ENCODE data around the gene PALLD.
A peak's percentile ranks its signal among the peaks of the same experiment; 100 is the strongest.

The PALLD gene

DNA sequence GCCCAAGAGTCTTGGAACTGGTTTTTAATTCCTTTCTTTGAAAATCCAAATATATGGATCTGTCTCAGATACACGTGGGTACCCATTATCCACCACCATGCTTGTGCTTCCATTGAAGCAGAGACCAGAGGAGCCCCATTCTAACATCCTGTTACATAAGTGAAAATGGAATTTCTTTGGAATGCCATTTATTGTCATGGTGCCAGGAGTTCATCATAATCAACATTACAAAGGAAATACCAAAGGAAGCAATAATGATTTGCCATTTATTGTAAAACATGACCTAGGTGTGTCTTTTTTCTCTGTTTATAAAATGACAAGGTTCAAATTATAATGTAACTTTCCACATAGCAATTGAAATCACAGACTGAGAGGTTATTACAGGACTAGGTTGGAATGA, 61.7 kb downstream of the PALLD start:
- DNase-seq (ENCODE audit: low read depth in 2 of 2): no peak

DNA sequence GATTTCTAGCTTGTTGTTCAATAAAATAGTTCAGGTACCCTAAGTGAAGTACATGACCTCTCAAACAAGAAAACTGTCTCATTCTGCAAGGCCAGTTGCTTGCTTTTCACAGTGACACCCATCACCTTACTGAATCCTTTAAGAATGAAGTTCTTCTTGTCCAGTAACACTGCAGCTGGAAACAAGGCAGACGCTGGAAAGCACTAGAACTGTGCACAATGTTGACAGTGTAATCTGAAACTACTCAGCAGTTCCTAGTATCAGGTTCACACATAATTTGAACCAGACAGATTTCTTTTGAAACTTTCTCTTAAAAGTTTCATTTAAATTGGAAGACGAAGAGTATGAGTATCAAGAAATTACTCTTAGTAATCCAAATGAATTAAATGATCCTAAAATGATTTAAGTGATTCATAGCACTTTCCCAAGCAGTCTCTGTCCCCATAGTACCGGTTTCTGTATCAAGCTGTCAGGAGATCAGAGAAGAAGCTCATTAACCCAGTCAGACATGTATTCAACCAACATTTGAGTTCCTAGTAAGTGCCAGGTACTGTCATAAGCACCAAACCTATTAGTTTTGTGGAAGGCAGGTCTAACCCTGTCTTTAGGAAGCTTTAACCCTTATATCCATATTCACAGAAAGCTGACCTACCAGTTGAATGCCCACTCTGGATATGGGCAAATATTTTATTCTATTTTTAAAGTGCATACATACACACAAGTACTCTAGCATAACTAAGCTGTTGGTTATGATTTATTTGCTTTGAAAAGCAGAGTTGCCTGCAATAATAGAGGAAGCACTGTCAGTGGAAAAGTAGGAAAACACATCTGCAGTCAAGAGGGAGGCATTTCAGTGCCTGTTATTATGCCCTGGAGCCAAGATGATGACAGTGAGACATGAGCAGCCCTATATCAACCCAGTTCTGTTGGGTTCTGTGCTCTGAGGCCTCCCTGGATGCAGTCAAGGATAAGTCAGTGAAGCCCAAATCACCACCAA, 63.6 kb downstream of the PALLD start:
- no peak for DNase-seq (ENCODE audit: low read depth in 2 of 2)

- no peak for DNase-seq (ENCODE audit: low read depth in 2 of 2)
Measured at GRCh38 chr4:168562041-168562571, 65.3 kb downstream of the PALLD start.

DNA sequence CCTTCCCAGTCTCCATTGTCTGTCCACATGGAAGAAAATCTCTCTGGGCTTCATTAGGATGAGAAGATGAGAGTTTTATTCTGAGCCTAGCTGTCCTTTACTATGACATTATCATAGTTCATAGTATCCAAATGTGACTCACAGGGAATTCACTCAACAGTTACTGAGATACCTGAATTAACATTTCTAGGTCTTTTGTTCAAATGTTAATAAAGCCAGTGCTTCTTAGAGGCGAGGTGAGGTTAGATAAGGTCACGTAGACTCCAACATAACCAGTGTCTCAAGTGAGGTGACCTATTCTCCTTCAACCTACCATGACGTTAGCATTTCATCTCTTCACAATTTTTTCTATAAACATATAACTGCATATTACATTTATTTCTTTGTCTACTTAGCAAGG, 67.2 kb downstream of the PALLD start:
- no peak for DNase-seq (ENCODE audit: low read depth in 2 of 2)

DNA sequence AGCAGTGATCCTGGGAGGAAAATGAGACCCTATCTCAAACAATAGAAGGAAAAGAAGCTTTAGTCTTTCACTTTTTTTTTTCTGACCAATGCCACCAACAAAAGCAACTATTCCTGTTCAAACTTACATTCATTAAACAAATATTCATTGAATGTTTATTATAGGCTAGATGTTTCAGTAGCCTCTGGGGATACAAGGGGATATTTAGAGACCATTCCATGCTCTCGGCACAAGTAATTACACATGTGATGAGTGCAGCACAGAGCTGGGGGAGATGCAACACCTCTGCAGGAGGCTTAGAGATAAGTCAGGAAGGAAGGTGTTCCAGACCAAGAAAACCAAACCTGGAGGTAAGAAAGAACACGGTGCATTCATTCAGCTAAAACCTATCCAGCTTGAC, 68.3 kb downstream of the PALLD start:
- no peak for DNase-seq (ENCODE audit: low read depth in 2 of 2)

GRCh38 chr4:168566726-168567125, 69.9 kb downstream of the PALLD start:
- DNase-seq (ENCODE audit: low read depth in 2 of 2): no peak

DNA sequence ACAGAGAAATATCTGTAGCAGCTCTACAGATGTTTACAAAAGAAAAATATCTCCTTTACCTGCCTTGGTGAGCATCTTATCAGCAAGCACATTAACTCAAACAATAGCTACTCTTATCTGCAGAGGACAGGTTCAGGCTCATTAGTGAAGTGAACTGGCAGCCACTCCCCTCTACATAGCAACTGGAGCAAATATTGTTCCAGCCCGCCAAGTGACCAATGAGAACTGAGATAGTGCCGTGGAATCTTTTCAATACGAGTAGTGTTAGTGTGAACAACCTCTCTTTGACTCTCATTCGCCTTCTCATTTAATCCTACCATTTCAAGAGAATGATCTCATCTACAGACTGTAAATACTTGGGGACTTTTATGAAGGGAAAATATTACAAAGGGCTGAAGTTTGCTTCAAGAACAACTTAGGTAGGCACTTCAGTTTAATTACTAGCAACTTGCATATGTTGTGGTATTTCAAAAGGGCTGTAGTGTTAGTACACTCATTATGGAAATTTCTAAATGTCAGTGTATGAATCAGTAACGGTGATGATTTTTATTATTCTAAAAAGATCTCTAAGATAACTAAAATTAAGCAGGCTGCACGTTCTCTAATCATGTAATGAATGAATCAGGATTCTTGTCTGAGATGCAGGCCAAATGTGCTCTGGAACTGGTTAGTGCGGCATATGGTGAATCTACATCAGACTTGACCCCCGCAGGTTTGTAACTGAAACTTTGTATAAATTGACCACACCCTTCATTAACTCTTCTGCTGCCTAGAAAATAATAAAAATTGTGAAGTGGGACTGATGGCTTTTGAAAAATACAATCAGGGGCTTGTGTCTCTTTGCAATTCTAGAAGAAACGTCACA, 72.4 kb downstream of the PALLD start:
- DNase-seq (ENCODE audit: low read depth in 2 of 2): no peak

DNA sequence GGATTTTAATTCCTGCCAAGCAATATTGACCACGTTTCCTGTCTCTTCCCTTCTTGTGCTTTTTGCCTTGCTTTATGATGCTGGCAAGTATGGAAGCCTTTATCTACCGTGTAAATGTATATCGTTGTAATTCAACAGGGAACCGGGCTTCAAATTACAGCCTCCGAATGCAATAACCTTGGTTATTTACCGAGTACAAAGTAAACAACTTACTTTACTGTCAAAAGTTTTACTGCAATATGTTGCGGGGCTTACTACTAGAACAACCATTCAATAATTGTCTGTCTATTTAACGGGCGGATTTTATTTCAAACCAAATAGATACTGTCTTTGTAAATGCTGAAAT, 73.1 kb downstream of the PALLD start:
- DNase-seq (ENCODE audit: low read depth in 2 of 2): no peak

DNA sequence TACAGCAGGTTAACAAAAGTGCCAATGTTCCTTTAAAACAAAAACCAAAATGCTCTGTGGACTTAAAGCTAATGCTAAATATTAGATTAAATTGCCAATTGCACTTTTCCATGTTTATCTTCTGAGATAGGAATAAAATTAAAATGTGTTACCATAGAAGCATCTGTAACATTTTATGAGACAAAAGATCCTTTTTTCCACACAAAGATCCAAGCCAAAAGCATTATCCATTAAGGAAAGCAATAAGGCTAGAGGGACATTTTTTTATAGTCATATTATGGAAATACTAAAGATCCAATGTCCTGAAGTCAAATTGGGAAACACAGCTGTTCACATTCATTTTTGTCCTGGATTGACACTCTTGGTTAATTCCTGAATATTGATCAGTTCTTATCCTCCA, 73.6 kb downstream of the PALLD start:
- DNase-seq (ENCODE audit: low read depth in 2 of 2): no peak

- DNase-seq (ENCODE audit: low read depth in 2 of 2): no peak
Measured at GRCh38 chr4:168572002-168572401, 75.2 kb downstream of the PALLD start.

DNA sequence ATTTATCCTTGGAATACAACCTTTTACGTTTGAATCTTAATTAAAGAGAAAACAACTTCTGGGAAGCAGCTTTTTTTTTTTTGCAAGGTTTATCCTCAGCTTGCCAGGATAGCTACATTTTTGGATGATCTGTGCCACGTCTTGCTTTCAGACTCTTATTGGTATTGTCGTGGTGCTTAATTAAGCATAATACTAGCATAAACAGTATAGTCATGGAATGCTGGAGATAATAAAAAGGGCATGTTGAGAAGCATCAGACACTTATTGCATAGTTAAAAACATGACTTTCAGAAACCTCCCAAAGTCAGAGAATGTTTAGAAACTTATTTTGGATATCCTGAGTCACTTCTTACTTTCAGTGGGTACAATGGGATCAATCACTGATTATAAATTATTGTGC, 77.0 kb downstream of the PALLD start:
- DNase-seq (ENCODE audit: low read depth in 2 of 2): no peak

DNA sequence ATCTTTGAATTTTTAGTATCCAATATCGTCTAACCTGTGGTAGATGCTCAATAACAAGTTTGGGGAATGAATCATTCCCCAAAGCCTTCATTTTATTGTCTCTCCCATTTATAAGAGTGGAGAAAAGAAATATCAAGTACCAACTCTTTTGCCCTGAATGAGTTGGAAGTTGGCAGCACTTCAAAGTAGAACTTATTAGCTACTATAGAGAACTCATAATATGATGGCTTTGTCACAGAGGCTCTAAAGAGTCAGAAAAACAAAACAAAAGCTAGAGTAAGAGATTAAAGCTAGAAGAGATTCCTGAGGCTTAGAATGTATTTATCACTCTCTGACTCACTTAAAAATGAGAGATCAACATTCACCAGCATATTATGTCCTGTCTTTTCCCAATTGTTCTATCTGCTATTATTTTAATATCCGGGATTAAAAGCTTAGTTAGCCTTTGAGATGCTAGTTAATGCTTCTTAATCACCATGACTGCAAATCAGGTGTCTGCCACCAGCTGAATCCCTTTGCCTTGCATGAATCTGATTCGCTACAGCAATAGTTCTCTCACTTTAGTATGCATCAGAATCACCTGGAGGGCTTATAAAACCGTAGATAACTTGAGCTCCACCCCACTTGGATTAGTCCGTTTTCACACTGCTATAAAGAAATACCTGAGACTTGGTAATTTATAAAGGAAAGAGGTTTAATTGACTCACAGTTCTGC, 77.9 kb downstream of the PALLD start:
- no peak for DNase-seq (ENCODE audit: low read depth in 2 of 2)

DNA sequence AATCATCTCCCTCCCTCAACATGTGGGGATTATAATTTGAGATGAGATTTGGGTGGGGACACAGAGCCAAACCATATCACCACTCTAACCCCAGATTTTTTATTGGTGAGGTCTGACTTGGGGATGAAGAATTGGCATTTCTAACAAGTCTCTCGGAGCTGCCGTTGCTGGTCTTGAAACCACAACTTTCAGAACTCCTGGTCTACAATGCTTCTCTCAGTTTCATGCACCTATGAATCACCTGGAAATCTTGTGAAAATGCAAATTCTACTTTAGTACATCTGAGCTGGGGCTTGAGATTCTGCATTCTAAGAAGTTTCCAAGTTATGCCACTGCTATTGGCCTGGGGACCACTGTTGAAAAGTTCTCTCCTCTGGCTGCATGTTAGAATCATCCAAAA, 78.6 kb downstream of the PALLD start:
- no peak for DNase-seq (ENCODE audit: low read depth in 2 of 2)

GRCh38 chr4:168577624-168578023, 80.8 kb downstream of the PALLD start:
- DNase-seq (ENCODE audit: low read depth in 2 of 2): no peak

DNA sequence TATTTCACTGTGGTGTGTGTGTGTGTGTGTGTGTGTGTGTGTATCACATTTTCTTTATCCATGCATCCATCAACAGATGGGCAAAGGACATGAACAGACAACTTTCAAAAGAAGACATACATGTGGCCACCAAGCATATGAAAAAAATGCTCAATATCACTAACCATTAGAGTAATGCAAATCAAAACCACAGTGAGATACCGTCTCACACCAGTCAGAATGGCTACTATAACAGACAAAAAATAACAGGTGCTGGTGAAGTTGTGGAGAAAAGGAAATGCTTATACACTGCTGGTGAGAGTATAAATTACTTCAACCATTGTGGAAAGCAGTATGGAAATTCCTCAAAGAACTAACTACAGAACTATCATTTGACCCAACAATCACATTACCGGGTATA, 83.4 kb downstream of the PALLD start:
- no peak for DNase-seq (ENCODE audit: low read depth in 2 of 2)

- no peak for DNase-seq (ENCODE audit: low read depth in 2 of 2)
Measured at GRCh38 chr4:168584321-168584771, 87.5 kb downstream of the PALLD start.

GRCh38 chr4:168585168-168586091, 88.6 kb downstream of the PALLD start:
- peak in 1 of 2 experiments; percentile 15 for DNase-seq (ENCODE audit: low read depth in 2 of 2)

GRCh38 chr4:168586926-168587325, 90.1 kb downstream of the PALLD start:
- no peak for DNase-seq (ENCODE audit: low read depth in 2 of 2)

DNA sequence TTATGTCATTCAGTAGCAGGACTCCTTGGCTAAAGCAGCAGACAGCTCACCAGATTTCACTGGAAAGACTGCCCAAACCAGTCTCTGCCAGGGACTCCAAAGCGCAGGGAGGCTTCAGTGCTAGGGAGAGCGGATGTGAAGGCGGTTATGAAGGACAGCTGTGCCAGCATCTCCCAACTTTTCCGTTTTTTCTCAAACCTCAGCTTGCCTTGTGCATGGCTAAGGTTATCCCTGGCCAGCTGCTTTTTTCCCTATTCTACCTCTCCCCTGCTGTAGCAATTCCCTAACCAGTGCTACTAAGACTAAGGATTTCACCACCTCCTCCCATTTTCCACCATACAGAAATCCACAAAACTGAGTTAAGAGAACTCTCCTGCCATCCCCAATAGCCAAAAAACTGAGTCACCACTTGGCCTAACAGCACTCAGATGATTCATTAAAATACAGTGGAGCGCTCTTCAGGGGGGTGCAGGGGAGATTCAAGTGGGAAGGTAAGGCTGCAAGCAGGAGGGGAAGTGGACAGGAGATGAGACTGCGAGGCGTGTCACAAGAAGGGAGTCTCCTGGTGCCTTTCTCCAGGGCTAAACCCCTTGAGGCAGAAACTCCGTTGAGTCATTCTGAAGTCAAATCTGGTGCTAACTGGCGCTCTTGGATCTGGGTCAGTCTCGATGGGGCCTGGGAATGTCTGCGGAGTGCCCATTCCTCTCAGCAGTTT, 90.7 kb downstream of the PALLD start:
- DNase-seq (ENCODE audit: low read depth in 2 of 2): no peak

DNA sequence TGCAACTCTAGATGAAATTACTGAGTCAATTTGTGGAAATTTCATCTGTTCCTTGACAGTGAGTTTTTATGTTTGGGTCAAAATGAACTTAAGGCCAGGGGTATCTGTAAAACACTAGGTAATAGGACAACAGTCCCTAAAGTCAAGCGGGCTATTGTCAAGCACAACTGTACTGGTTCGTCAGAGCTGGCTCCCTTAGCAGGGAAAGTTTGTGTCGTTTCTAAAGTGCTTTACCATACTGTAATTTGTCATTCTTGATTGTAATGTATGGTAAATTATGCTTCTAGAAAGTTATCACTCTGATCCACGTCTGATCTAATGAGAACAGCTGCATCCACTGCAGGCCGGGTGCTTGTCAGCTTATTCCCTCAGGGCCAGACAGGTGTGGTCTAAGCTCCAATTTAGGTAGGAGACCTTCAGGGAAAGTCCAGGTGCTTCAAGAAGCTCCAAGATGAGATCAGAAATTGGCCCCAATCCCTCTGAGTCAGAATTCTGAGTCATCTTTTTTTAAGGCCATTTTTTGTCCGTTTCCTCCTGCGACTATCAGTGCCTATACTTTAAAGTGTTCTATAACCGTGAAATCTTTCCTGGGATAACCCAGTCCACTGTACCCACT, 92.2 kb downstream of the PALLD start:
- DNase-seq (ENCODE audit: low read depth in 2 of 2): no peak

Data from stimulated activated CD4-positive, alpha-beta T cell treated with anti-CD3 and anti-CD28 coated beads, Interleukin-12 subunit alpha, Interleukin-12 subunit beta, amount 100 ng/mL, for 24 hours (primary cell).